Tibial nerve (tissue), 4 donors: ENCODE measurements around the gene DNALI1. TPM values are rescaled to one million over a fixed set of nuclear protein-coding genes. Genes with fewer than 3 reads are reported as not detected.
"Not testable (repeated sequence)": the region's sequence is repeated elsewhere in the genome, so short reads cannot be mapped to it uniquely, and the experiment has no call there.

Source experiments
- DNase-seq, 2 donors: peaks; one replicate each; pipeline ENCODE4 v3.0.0-alpha.2; 2019; ENCODE audit warnings: low spot score in 2 of 2
- H3K27ac ChIP-seq, 4 donors: fragments of 200-600 bp; sonication (generic) in 3 of 4; one replicate each; pipeline ENCODE4 v1.5.1; 2017 to 2019; ENCODE audit warnings: mild to moderate bottlenecking in 1 of 4
- H3K27me3 ChIP-seq, 2 donors: fragments of 200-600 bp; sonication (generic) in 1 of 2; one replicate each; pipeline versions ENCODE4 v1.5.1 to v1.6.0; 2017 to 2019
- H3K36me3 ChIP-seq, 3 donors: fragments of 200-600 bp; sonication (generic); one replicate each; pipeline ENCODE4 v1.5.1; 2018 to 2019
- H3K4me1 ChIP-seq, 4 donors: fragments of 200-600 bp; sonication (generic) in 3 of 4; one replicate each; pipeline ENCODE4 v1.5.1; 2017 to 2019
- H3K4me3 ChIP-seq, 4 donors: fragments of 200-600 bp; sonication (generic) in 3 of 4; one replicate each; pipeline ENCODE4 v1.5.1; 2017 to 2019; ENCODE audit warnings: mild to moderate bottlenecking in 1 of 4, moderate library complexity in 1 of 4
- H3K9me3 ChIP-seq, 4 donors: fragments of 200-600 bp; sonication (generic) in 3 of 4; one replicate each; pipeline ENCODE4 v1.5.1; 2017 to 2019
- CTCF ChIP-seq, 5 experiments: fragments of 200-600 bp in 3 of 5; fragments of 450-650 bp in 2 of 5; sonication (generic) in 3 of 5; IDR thresholded peaks; one replicate each; pipeline ENCODE4 v1.5.1; 2016 to 2019; ENCODE audit warnings: antibody characterized with exemption in 5 of 5, mild to moderate bottlenecking in 3 of 5, moderate library complexity in 2 of 5
- EP300 ChIP-seq, 2 donors: sonication (generic); formaldehyde crosslinking; IDR thresholded peaks; one replicate each; pipeline ENCODE4 v1.6.1; 2017; ENCODE audit warnings: antibody characterized with exemption in 2 of 2, mild to moderate bottlenecking in 1 of 2
- POLR2A ChIP-seq, 2 donors: fragments of 450-650 bp; IDR thresholded peaks; one replicate each; pipeline ENCODE4 v1.6.1; 2017; ENCODE audit warnings: antibody characterized with exemption in 2 of 2, mild to moderate bottlenecking in 2 of 2, moderate library complexity in 2 of 2
- WGBS, 2 donors: methylation state at CpG; one replicate each; pipeline ENCODE4 v1.1.5; 2018; 5-methylcytosine and 5-hydroxymethylcytosine counted together
- total RNA-seq, 4 donors: library from RNA; depleted of rRNA; stranded (reverse); fragments of >200 nt; gene quantifications; one replicate each; pipeline ENCODE4 v1.1.0, GENCODE V29; 2016

The DNALI1 gene
- total RNA-seq, 4 donors from 2014 or later: 6.3 to 10.3 (median 9.5) TPM

- H3K4me3 ChIP-seq: no peak overlapping the region
- no peaks in the 10 kb centered on the region for H3K27me3 ChIP-seq
- no peaks in the 10 kb centered on the region for H3K9me3 ChIP-seq
- DNase-seq: no peak
- TF ChIP-seq POLR2A (IDR thresholded peaks at IDR 0.05) (no peak), EP300 (IDR thresholded peaks at IDR 0.05) (no peak), CTCF (IDR thresholded peaks at IDR 0.05) (no peak)
- 92% methylated on average over 5 of the region's 5 CpGs for WGBS, 2 donors
- H3K4me1 ChIP-seq: no peaks in the 10 kb centered on the region
- H3K36me3 ChIP-seq: peaks cover 2 to 98% (median 20%) of the 10 kb centered on the region in 3 donors
- no peak overlapping the region for H3K27ac ChIP-seq
These were observed 19.0 kb downstream of the DNALI1 start for GRCh38 chr1:37575692-37576091.

GRCh38 chr1:37584544-37584943 is 27.8 kb downstream of the DNALI1 start:
- WGBS, 2 donors: 84 to 94% methylated on average over 4 of the region's 4 CpGs
- not testable (repeated sequence) for H3K4me3 ChIP-seq, H3K4me1 ChIP-seq, H3K27me3 ChIP-seq, DNase-seq, H3K9me3 ChIP-seq, H3K27ac ChIP-seq
- peaks cover 0 to 92% (median 12%) of the 10 kb centered on the region in 3 donors for H3K36me3 ChIP-seq

GRCh38 chr1:37588939-37589338 is 32.2 kb downstream of the DNALI1 start:
- H3K27ac ChIP-seq: no peak overlapping the region
- H3K4me3 ChIP-seq: no peak overlapping the region
- DNase-seq: no peak
- TF ChIP-seq POLR2A (IDR thresholded peaks at IDR 0.05) (no peak), EP300 (IDR thresholded peaks at IDR 0.05) (no peak), CTCF (IDR thresholded peaks at IDR 0.05) (no peak)
- H3K9me3 ChIP-seq: no peaks in the 10 kb centered on the region
- peaks cover 0 to 86% (median 9%) of the 10 kb centered on the region in 3 donors for H3K36me3 ChIP-seq
- no peaks in the 10 kb centered on the region for H3K27me3 ChIP-seq
- 80 to 82% methylated on average over 2 of the region's 2 CpGs for WGBS, 2 donors
- H3K4me1 ChIP-seq: peaks cover 0 to 9% (median 1%) of the 10 kb centered on the region in 4 donors

GRCh38 chr1:37593726-37594125 is 37.0 kb downstream of the DNALI1 start:
- TF ChIP-seq EP300 (IDR thresholded peaks at IDR 0.05): no peak
- no peak for TF ChIP-seq POLR2A (IDR thresholded peaks at IDR 0.05)
- TF ChIP-seq CTCF (IDR thresholded peaks at IDR 0.05): no peak
- 92 to 97% methylated on average over 6 of the region's 6 CpGs for WGBS, 2 donors
- no peak overlapping the region for H3K27ac ChIP-seq
- no peaks in the 10 kb centered on the region for H3K9me3 ChIP-seq
- H3K36me3 ChIP-seq: peaks cover 0 to 45% (median 9%) of the 10 kb centered on the region in 3 donors
- no peak for DNase-seq
- H3K4me3 ChIP-seq: no peak overlapping the region
- H3K4me1 ChIP-seq: peaks cover 0 to 29% (median 17%) of the 10 kb centered on the region in 4 donors
- H3K27me3 ChIP-seq: no peaks in the 10 kb centered on the region

- H3K36me3 ChIP-seq: peaks cover 0 to 27% (median under 1%) of the 10 kb centered on the region in 3 donors
These were observed 38.9 kb downstream of the DNALI1 start, which contains the start of gene GNL2 for GRCh38 chr1:37595440-37596181. GNL2 (minus strand) TSS chr1:37595937; CDS start chr1:37595822, 115 bp downstream.

More at GRCh38 chr1:37595440-37596181, 38.9 kb downstream of the DNALI1 start, which contains the start of gene GNL2:
- Histone ChIP-seq H3K4me3 (peak within 1 kb of the TSS; percentile 57 to 87 (median 71)), H3K27ac (peak within 1 kb of the TSS; percentile 66 to 88 (median 84)), H3K27me3 (no peaks in the 10 kb centered on the region), H3K4me1 (peaks cover 0 to 29% (median 17%) of the 10 kb centered on the region in 4 donors), H3K9me3 (no peaks in the 10 kb centered on the region)
- DNase-seq: peak; percentile 93 to 94
- peak; percentile 92 for TF ChIP-seq EP300 (IDR thresholded peaks at IDR 0.05)
- peak; percentile 49 to 71 for TF ChIP-seq POLR2A (IDR thresholded peaks at IDR 0.05)
- TF ChIP-seq CTCF (IDR thresholded peaks at IDR 0.05): peak in 1 of 5 experiments; percentile 30
- WGBS, 2 donors: 0 to 1% methylated on average over 48 to 49 of the region's 51 CpGs
